Measurements from ENCODE around the gene C2CD4D.

The C2CD4D gene

GRCh38 chr1:151831605-151832004 lies 8.0 kb downstream of the C2CD4D start, which contains the start of gene RORC:
TSS of gene RORC (minus strand) at chr1:151831802. CDS start at chr1:151831764, 38 bp downstream.
- H3K4me3 ChIP-seq, result no peak within 1 kb of the TSS
- no peak for TF ChIP-seq Cebpa-rat (IDR thresholded peaks at IDR 0.05)
- H3K27ac ChIP-seq, result no peak within 1 kb of the TSS
- H4K20me1 ChIP-seq, result peaks cover 0 to 12% (median 0%) of the 10 kb centered on the region in 11 experiments; a peak in 4 of 22 replicates
- peaks cover 0 to 10% (median 7%) of the 10 kb centered on the region in 11 experiments; a peak in 18 of 22 replicates for H3K27me3 ChIP-seq
- H3K9ac ChIP-seq, result peak within 1 kb of the TSS in 1 of 11 experiments; percentile 19; a peak in 2 of 22 replicates
- no peaks in the 10 kb centered on the region for H3K9me3 ChIP-seq (replicated peaks in 1 of 11)
- no peaks in the 10 kb centered on the region for H3K36me3 ChIP-seq
- peaks cover 84 to 100% (median 96%) of the 10 kb centered on the region in 10 experiments for H3K4me1 ChIP-seq
- H3K4me2 ChIP-seq, result peak within 1 kb of the TSS; percentile 65 to 100 (median 97)

- H3K4me2 ChIP-seq, result peak overlapping the region; percentile 44 to 100 (median 97); a peak in 21 of 22 replicates
- H3K9me3 ChIP-seq (replicated peaks in 1 of 11), result no peaks in the 10 kb centered on the region
- no peak overlapping the region for H3K27ac ChIP-seq
- peaks cover 82 to 100% (median 95%) of the 10 kb centered on the region in 10 experiments for H3K4me1 ChIP-seq
- H3K4me3 ChIP-seq, result no peak overlapping the region
- H4K20me1 ChIP-seq, result peaks cover 0 to 12% (median 0%) of the 10 kb centered on the region in 11 experiments; a peak in 4 of 22 replicates
- peaks cover 0 to 7% (median 4%) of the 10 kb centered on the region in 11 experiments; a peak in 9 of 22 replicates for H3K27me3 ChIP-seq
- no peak overlapping the region for H3K9ac ChIP-seq
- H3K36me3 ChIP-seq, result no peaks in the 10 kb centered on the region
- no peak for TF ChIP-seq Cebpa-rat (IDR thresholded peaks at IDR 0.05)
These were observed 8.4 kb downstream of the C2CD4D start for GRCh38 chr1:151831256-151831591.

GRCh38 chr1:151830055-151830454 lies 9.6 kb downstream of the C2CD4D start:
- Histone ChIP-seq H3K4me3 (no peak overlapping the region), H3K4me1 (peaks cover 83 to 100% (median 99%) of the 10 kb centered on the region in 10 experiments), H3K4me2 (peak overlapping the region; percentile 37 to 100 (median 97); a peak in 21 of 22 replicates), H3K36me3 (no peaks in the 10 kb centered on the region), H3K27ac (peak overlapping the region in 6 of 11 experiments; percentile 1 to 78 (median 63); a peak in 10 of 22 replicates), H3K27me3 (no peaks in the 10 kb centered on the region), H3K9ac (peak overlapping the region in 4 of 11 experiments; percentile 40 to 67 (median 56); a peak in 3 of 22 replicates), H4K20me1 (peaks cover 0 to 12% (median 0%) of the 10 kb centered on the region in 11 experiments; a peak in 4 of 22 replicates), H3K9me3 (replicated peaks in 1 of 11) (no peaks in the 10 kb centered on the region)
- no peak for TF ChIP-seq Cebpa-rat (IDR thresholded peaks at IDR 0.05)

GRCh38 chr1:151829352-151830046 lies 10.1 kb downstream of the C2CD4D start:
- no peak for TF ChIP-seq Cebpa-rat (IDR thresholded peaks at IDR 0.05)
- H4K20me1 ChIP-seq, result peaks cover 0 to 12% (median 0%) of the 10 kb centered on the region in 11 experiments; a peak in 4 of 22 replicates
- H3K27ac ChIP-seq, result peak overlapping the region in 8 of 11 experiments; percentile 43 to 78 (median 62); a peak in 15 of 22 replicates
- H3K36me3 ChIP-seq, result no peaks in the 10 kb centered on the region
- H3K27me3 ChIP-seq, result no peaks in the 10 kb centered on the region
- peak overlapping the region; percentile 92 to 100 (median 97) for H3K4me2 ChIP-seq
- H3K4me3 ChIP-seq, result peak overlapping the region in 2 of 10 experiments; percentile 29 to 40; a peak in 1 of 20 replicates
- no peaks in the 10 kb centered on the region for H3K9me3 ChIP-seq (replicated peaks in 1 of 11)
- H3K9ac ChIP-seq, result peak overlapping the region in 8 of 11 experiments; percentile 8 to 70 (median 52); a peak in 10 of 22 replicates
- peaks cover 77 to 100% (median 100%) of the 10 kb centered on the region in 10 experiments for H3K4me1 ChIP-seq

GRCh38 chr1:151828921-151829320 lies 10.7 kb downstream of the C2CD4D start:
- Histone ChIP-seq H3K27me3 (no peaks in the 10 kb centered on the region), H3K36me3 (no peaks in the 10 kb centered on the region), H4K20me1 (peaks cover 0 to 12% (median 0%) of the 10 kb centered on the region in 11 experiments; a peak in 4 of 22 replicates), H3K4me1 (peaks cover 71 to 100% (median 98%) of the 10 kb centered on the region in 10 experiments), H3K9ac (peak overlapping the region in 7 of 11 experiments; percentile 40 to 70 (median 60); a peak in 12 of 22 replicates), H3K4me2 (peak overlapping the region; percentile 92 to 100 (median 97)), H3K4me3 (peak overlapping the region in 5 of 10 experiments; percentile 29 to 47 (median 38); a peak in 6 of 20 replicates), H3K27ac (peak overlapping the region in 8 of 11 experiments; percentile 43 to 78 (median 62); a peak in 17 of 22 replicates), H3K9me3 (replicated peaks in 1 of 11) (no peaks in the 10 kb centered on the region)
- TF ChIP-seq Cebpa-rat (IDR thresholded peaks at IDR 0.05), result no peak

GRCh38 chr1:151827853-151828252 lies 11.8 kb downstream of the C2CD4D start:
- Histone ChIP-seq H3K36me3 (no peaks in the 10 kb centered on the region), H3K4me3 (peak overlapping the region in 8 of 10 experiments; percentile 29 to 56 (median 39); a peak in 12 of 20 replicates), H3K4me1 (peaks cover 64 to 99% (median 93%) of the 10 kb centered on the region in 10 experiments), H3K27me3 (no peaks in the 10 kb centered on the region), H3K9me3 (replicated peaks in 1 of 11) (no peaks in the 10 kb centered on the region), H4K20me1 (peaks cover 0 to 12% (median 0%) of the 10 kb centered on the region in 11 experiments; a peak in 4 of 22 replicates), H3K27ac (peak overlapping the region in 9 of 11 experiments; percentile 18 to 78 (median 62); a peak in 16 of 22 replicates), H3K4me2 (peak overlapping the region; percentile 92 to 100 (median 97)), H3K9ac (peak overlapping the region in 8 of 11 experiments; percentile 40 to 70 (median 60); a peak in 17 of 22 replicates)
- TF ChIP-seq Cebpa-rat (IDR thresholded peaks at IDR 0.05), result no peak

GRCh38 chr1:151825751-151826660 lies 13.6 kb downstream of the C2CD4D start:
- Histone ChIP-seq H3K9ac (peak overlapping the region in 1 of 11 experiments; percentile 3; a peak in 1 of 22 replicates), H3K27me3 (no peaks in the 10 kb centered on the region), H3K4me2 (peak overlapping the region; percentile 18 to 100 (median 97); a peak in 20 of 22 replicates), H3K36me3 (no peaks in the 10 kb centered on the region), H3K9me3 (replicated peaks in 1 of 11) (no peaks in the 10 kb centered on the region), H3K4me1 (peaks cover 59 to 99% (median 93%) of the 10 kb centered on the region in 10 experiments), H4K20me1 (peaks cover 0 to 12% (median 0%) of the 10 kb centered on the region in 11 experiments; a peak in 4 of 22 replicates), H3K27ac (no peak overlapping the region), H3K4me3 (no peak overlapping the region)
- TF ChIP-seq Cebpa-rat (IDR thresholded peaks at IDR 0.05), result no peak

GRCh38 chr1:151825204-151825603 lies 14.4 kb downstream of the C2CD4D start:
- Histone ChIP-seq H3K4me1 (peaks cover 59 to 99% (median 93%) of the 10 kb centered on the region in 10 experiments), H3K9ac (no peak overlapping the region; a peak in 1 of 22 replicates), H3K4me2 (peak overlapping the region in 9 of 11 experiments; percentile 92 to 100 (median 97); a peak in 18 of 22 replicates), H3K9me3 (replicated peaks in 1 of 11) (no peaks in the 10 kb centered on the region), H3K27ac (no peak overlapping the region), H4K20me1 (peaks cover 0 to 12% (median 0%) of the 10 kb centered on the region in 11 experiments; a peak in 4 of 22 replicates), H3K36me3 (no peaks in the 10 kb centered on the region), H3K27me3 (no peaks in the 10 kb centered on the region), H3K4me3 (no peak overlapping the region)
- TF ChIP-seq Cebpa-rat (IDR thresholded peaks at IDR 0.05), result no peak

Measured in BLaER1 treated with 17β-estradiol and CSF1 and Interleukin-3, amounts not matched to agents 10 nM and 100 nM (cell line).